GM12891 (cell line): ENCODE results near the gene PTPRD.

Source experiments
- DNase-seq: peaks from one replicate; pipeline ENCODE4 v3.0.0; 2011; ENCODE audit warnings: low spot score; ENCODE audit not compliant: insufficient read length
- FAIRE-seq: peaks from 2 replicates; lab custom pipeline; 2011; peaks lifted over from hg19 to GRCh38; lab: Jason Lieb, UNC
- PAX5 ChIP-seq: IDR thresholded peaks from 2 replicates; pipeline ENCODE4 v1.6.1; 2011; ENCODE audit warnings: low read length, moderate library complexity, mild to moderate bottlenecking; ENCODE audit not compliant: insufficient read depth, severe bottlenecking
- POLR2A ChIP-seq: IDR thresholded peaks from 2 replicates; pipeline ENCODE4 v1.6.1; 2011; ENCODE audit warnings: low read depth, low read length, control low read depth
- POLR2AphosphoS5 ChIP-seq: IDR thresholded peaks from 2 replicates; pipeline ENCODE4 v1.6.1; 2011; ENCODE audit warnings: low read depth, low read length, control low read depth
- POU2F2 ChIP-seq: IDR thresholded peaks from 2 replicates; pipeline ENCODE4 v1.6.1; 2011; ENCODE audit warnings: low read depth, mild to moderate bottlenecking, control low read depth, low read length, moderate library complexity
- SPI1 ChIP-seq: IDR thresholded peaks from 2 replicates; pipeline ENCODE4 v1.6.1; 2011; ENCODE audit warnings: low read depth, low read length, control low read depth
- TAF1 ChIP-seq: IDR thresholded peaks from 2 replicates; pipeline ENCODE4 v1.6.1; 2011; ENCODE audit warnings: low read depth, low read length, control low read depth

Gene PTPRD

DNA sequence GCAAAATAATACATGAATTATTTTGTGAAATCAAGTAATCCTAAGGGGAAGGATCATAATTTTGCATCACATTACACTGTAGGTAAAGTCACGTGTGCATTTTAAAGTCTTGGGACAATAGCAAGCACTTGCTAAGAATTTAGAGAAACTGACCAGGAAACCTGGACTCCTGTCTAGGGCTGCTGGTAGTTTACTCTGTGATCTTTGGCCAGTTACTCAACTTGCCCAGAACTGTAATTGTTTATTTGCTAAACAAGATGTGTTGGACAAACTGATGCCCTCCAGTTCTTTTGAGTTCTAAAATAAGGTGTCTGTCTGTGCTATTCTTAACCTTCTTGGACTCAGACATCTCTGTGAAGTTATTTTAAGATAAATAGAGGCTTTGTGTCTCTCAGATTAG is 2218.5 kb downstream of the PTPRD start:
- DNase-seq (no peak), FAIRE-seq (no peak)
- TF ChIP-seq POLR2A = no peak
- TF ChIP-seq PAX5 = no peak
- TF ChIP-seq TAF1 = no peak
- TF ChIP-seq POLR2AphosphoS5 = no peak
- no peak for TF ChIP-seq SPI1
- TF ChIP-seq POU2F2 = no peak

DNA sequence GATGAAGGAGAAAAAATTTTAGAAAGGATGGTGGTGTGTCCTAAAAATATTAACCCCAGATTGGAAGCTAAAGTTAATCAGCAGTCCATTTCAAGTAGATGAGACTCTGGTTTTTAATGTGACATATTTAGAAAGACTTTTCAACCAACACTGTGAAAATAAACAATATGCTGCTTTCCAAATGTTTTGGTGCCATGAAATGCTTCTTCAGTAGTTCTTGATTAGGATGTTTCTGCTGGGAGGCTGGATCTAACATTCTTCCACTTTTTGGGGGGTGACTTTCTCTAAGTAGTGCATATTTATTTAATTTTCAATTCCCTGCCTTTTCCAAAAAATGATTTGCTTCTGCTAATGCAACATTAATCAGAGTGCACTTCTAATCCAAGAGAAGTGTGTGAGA is 2219.9 kb downstream of the PTPRD start:
- DNase-seq (no peak), FAIRE-seq (no peak)
- TF ChIP-seq PAX5 (no peak), POU2F2 (no peak), TAF1 (no peak), POLR2AphosphoS5 (no peak), SPI1 (no peak), POLR2A (no peak)

DNA sequence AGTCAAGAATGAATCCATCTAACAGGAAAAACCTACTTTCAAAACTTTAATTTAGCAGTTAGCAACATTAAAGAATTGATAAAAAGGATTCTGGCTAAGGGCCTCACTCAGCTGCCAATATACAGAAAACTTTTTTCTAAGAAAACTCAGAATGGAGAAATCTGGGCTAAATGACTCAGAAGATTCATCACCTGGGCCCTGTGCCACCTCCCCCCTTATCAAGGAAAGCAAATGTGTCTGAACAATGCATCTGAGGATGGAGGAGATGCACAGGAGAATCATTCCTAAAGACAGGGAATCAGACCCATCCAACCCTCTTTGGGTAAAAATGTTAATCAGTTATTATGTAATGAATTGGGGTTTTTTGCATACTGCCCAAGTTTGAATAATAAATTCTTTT is 2221.2 kb downstream of the PTPRD start:
- TF ChIP-seq SPI1 (no peak), TAF1 (no peak), POLR2AphosphoS5 (no peak), POU2F2 (no peak), POLR2A (no peak), PAX5 (no peak)
- no peak for FAIRE-seq

DNA sequence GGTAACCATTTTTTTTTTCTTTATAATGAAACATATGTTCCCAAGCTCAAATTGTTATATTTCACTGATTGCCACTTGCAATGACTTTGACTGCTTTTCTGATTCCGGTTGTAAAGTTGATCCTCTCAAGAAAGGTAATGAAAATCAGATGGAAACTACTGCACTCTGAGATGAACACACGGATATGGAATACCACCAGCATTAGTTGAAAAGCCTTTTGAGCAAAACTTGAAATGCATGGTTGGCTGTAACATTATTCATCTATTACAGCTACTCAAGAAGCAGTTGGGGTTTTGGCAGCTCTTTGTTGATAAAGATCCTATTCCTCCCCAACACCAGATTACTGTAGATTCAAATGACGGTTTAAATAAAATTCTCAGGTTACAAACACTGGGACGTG is 2221.7 kb downstream of the PTPRD start:
- no peak for TF ChIP-seq POLR2A
- no peak for TF ChIP-seq TAF1
- no peak for TF ChIP-seq PAX5
- TF ChIP-seq POU2F2 = no peak
- FAIRE-seq (no peak), DNase-seq (no peak)

More for the DNA sequence above, 2221.2 kb downstream of the PTPRD start:
- no peak for DNase-seq

DNA sequence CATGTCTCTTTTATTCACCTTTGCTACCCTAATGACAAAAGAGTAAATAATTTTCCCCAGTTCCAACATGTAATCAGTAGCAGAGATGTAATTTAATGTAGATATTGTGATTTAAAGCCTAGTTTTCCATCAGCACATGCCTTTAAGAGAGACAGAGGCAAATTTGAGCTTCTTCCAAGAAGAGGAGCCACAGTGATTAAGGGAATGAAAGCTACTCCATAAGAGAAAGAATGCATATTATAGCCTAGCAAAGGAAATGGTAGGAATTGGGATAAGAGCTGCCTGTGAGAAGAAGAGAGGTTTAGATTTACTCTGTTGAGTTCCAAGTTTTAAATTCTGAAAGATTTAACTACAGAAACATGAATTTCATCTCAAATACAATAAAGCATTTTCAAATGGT is 2222.2 kb downstream of the PTPRD start:
- TF ChIP-seq SPI1 (no peak), POLR2AphosphoS5 (no peak), TAF1 (no peak), POU2F2 (no peak), PAX5 (no peak), POLR2A (no peak)
- DNase-seq (no peak), FAIRE-seq (no peak)

DNA sequence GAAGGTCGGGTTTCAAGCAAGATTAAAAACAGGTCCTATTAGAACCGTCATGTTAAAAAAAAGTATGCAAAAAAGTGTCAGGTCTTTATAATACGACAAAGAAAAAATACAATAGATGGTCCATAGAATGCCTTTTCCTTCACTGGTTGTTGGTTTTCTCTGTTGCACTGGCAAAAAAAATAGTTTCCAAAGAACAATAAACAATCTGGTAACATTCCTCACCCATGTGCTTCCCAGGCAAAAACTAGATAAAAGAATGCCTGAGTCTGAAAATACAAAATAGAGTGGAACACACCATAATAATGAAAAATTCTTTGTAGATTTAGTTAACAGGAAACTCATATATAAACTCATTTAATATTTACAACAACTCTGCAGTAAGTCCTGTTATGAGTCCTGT is 2223.3 kb downstream of the PTPRD start:
- no peak for DNase-seq
- TF ChIP-seq POU2F2 (no peak), PAX5 (no peak), TAF1 (no peak)
- no peak for FAIRE-seq

DNA sequence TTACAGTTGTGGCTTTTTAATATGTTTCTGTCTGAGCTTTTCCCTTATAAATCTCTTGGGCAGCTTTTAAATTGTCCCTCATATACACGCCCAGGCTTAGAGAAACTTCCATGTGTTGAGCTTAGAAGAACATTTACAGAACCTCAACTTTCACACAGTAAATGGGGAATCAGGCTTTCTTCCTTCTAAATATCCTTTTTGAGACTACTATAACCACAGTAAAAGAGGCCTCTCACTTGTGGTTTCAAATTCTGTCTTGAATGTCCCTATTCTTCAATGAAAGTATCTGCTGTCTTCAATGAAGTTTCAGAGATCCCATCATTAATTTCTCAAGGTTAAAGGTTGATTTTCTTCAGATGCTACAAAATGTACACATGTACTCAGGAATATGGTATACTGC is 2224.7 kb downstream of the PTPRD start:
- TF ChIP-seq POLR2A (no peak), PAX5 (no peak), POU2F2 (no peak), SPI1 (no peak), POLR2AphosphoS5 (no peak), TAF1 (no peak)
- DNase-seq = no peak
- no peak for FAIRE-seq

DNA sequence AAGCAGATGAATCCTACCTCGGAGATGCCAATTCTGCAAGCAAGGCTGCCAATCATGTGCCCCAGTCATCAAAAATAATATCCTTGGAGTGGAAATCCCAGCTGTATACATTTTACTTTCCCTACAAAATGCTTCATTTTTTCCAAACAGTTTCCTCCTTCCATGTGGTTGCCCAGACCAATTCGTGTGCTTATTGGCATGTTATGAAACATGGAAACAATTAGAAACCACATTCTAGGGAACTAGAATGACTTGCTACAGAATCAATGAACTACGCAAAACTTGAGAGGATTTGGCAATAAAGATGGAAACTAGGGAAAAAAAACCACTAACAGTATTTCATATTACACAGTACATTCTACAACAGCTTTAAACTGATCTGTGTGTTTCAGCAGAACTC is 2228.7 kb downstream of the PTPRD start:
- no peak for FAIRE-seq

DNA sequence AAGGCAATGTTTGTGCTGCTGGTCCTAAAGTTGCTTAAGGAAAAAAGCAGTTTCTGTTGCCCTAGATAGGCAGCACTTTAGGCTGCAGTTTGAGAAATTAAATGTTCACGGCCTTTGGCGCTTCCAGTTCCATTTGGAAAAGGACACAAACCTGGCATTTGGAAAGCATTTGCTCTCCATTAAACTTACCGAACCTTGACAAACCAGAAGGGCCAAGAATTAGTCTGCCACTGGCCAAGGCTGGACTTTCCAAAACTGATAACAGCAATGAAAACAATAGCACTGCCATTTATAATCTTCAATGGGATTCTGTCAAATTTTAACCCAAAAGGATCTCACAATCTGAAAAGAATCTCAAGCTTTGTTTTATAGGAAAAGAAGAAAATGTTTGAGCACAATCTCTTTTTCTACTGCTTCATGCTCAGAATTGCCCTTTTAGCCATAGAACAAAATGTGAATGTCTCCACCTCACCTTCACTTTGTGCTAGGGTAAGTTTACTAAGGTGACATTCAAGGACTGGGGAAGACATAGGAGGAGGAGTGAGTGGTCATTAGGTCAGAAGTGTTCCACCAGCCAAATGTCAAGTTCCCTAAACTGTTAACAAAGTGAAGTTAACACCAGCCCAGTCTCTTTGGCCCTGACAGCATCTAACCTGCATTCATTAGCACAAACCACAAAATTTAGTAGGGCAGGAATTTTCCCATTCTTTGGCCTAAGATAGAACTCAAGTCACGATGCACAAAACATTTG is 2229.8 kb downstream of the PTPRD start:
- FAIRE-seq (no peak), DNase-seq (no peak)
- TF ChIP-seq POU2F2 (no peak), TAF1 (no peak), POLR2A (no peak), POLR2AphosphoS5 (no peak), SPI1 (no peak)

More for the DNA sequence above, 2228.7 kb downstream of the PTPRD start:
- DNase-seq = no peak
- TF ChIP-seq PAX5 = no peak
- no peak for TF ChIP-seq TAF1
- no peak for TF ChIP-seq SPI1
- TF ChIP-seq POU2F2 = no peak
- TF ChIP-seq POLR2A = no peak
- no peak for TF ChIP-seq POLR2AphosphoS5

DNA sequence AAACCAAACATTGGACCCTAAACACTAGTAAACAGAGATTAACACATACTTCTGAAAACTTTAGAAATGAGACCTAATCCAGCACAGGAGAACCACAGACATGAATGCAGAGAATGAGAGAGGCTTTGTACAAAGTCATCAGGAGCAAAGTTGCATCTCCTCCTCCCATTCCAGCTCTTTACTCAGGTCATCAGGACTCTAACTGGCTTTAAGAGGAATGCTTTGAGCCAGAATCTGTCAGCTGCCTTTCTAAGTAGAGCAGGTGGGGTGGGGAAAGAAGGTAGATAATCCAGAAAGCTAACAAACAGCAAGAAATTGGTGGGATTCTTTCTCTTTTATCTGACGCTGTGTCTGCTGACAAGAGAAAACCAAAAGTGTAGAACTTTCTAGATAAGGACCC is 2230.5 kb downstream of the PTPRD start:
- FAIRE-seq (no peak), DNase-seq (no peak)
- TF ChIP-seq POLR2AphosphoS5 (no peak), TAF1 (no peak), POU2F2 (no peak), SPI1 (no peak), POLR2A (no peak), PAX5 (no peak)
